Measurements from ENCODE around the gene ATP1A3.

The ATP1A3 gene

DNA sequence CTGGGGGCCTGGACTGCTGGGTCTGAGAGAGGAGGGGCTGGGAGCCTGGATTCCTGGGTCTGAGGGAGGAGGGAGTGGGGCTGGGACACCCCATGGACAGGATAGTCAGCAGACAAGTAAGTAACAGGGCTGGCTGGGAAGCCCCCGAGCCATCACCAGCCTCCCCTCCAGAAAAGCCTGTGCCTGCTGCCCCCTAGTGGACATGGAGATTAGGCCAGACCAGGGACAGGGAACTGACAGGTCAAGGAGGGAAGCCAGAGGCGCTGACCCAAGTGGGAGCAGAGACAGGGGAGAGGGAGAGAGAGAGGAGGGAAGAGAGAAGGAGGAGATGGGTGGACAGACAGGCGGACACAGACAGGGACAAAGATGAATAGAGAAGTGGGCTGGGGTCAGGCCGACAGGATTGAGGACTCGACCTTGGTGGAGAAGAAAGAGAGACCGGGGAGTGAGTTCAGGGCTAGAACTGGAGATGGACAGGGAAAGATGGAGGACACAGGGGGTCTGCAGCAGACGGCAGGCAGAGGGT lies 59.1 kb downstream of the ATP1A3 start:
- no peak for DNase-seq (ENCODE audit: extremely low read depth, low read depth)
- TF ChIP-seq, protein P1, sequence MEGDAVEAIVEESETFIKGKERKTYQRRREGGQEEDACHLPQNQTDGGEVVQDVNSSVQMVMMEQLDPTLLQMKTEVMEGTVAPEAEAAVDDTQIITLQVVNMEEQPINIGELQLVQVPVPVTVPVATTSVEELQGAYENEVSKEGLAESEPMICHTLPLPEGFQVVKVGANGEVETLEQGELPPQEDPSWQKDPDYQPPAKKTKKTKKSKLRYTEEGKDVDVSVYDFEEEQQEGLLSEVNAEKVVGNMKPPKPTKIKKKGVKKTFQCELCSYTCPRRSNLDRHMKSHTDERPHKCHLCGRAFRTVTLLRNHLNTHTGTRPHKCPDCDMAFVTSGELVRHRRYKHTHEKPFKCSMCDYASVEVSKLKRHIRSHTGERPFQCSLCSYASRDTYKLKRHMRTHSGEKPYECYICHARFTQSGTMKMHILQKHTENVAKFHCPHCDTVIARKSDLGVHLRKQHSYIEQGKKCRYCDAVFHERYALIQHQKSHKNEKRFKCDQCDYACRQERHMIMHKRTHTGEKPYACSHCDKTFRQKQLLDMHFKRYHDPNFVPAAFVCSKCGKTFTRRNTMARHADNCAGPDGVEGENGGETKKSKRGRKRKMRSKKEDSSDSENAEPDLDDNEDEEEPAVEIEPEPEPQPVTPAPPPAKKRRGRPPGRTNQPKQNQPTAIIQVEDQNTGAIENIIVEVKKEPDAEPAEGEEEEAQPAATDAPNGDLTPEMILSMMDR (IDR thresholded peaks at IDR 0.05; ENCODE audit: low read depth, low read length) = peak; percentile 91

DNA sequence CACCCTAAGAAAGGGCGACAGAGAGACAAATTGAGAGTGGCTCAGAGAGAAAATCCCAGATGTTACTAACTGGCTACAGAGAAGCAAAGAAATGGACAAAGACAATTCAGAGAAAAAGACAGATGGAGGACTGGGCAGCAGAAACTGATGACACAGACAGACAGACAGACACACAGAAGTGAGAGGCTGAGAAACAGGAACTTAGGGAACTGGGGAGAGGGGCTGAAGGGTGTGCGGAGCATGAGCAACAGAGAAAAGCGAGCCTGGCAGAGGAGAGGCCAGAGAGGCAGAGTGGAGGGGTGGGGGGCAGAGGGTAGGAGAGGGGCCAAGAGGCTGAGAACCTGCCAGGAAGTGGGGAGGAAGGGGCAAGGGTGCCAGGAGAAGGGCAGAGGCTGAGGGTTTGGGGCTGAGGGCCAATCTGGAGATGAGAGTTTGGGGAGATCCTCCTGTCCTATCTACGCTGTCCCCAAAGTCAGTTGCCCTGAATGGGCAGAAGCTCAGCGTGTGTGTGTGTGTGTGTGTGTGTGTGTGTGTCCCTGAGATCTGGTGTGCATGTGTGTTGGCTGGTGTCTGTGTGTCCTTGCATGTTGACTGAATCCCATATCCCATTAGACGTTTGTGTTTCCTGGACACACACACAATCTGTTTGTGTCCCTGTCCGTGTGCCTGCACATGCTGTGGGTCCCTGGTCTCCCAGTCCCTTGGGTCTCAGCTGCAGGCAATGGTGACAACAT lies 60.2 kb downstream of the ATP1A3 start:
- no peak for DNase-seq (ENCODE audit: extremely low read depth, low read depth)
- TF ChIP-seq, protein P1 (IDR thresholded peaks at IDR 0.05; ENCODE audit: low read depth, low read length) = no peak

DNA sequence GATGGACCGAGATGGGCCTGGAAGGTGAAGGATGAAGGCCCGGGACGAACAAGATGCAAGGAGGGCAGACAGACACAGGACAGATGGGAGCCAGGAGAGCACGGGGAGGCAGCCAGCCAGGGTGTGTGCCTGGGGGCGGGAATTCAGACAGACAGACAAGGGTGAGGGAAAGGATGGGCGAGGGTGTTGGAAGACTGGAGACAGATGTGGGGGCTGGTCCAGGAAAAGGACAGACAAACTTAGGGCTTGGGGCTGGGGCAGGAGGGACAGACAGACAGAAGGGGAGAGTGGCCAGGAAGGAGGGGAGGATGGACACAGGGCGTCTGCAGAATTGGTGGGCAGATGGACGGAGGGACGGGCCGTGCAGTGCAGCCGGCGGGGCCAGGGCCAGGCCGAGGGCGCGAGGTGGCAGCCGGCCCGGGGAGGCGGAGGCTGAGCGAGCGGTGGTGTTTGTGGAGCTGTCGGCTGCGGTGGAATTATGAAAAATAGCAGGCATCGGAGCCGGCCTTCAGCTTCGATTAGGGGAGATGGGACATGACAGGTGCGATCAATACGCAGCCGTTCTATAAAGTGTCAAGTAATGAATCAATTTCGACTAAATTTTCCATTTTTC lies 61.2 kb downstream of the ATP1A3 start:
- TF ChIP-seq, protein P1 (IDR thresholded peaks at IDR 0.05; ENCODE audit: low read depth, low read length) = no peak
- no peak for DNase-seq (ENCODE audit: extremely low read depth, low read depth)

DNA sequence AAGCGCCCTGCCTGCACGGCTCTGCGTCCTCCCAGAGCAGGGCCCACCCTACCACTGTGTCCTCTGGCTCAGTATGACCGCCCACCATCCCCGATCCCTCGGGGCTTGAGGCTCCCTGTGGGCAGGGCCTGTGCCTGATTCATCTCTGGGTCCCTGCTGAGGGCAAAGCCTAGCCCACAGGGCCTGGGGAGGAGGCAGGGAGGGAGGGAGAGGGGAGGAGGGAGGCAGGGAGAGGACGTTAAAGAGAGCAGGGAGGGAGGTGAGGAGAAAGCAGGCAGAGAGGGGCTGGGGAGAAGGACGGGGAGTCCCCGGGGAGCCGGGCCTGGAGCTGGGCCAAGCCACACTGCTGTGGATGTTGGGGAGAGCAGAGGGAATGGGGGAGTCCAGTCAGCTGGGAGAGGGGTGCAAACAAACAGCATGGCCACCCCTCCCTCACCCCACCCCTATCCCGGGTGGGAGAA lies 61.7 kb downstream of the ATP1A3 start:
- DNase-seq (ENCODE audit: extremely low read depth, low read depth) = no peak
- TF ChIP-seq, protein P1 (IDR thresholded peaks at IDR 0.05; ENCODE audit: low read depth, low read length) = no peak

DNA sequence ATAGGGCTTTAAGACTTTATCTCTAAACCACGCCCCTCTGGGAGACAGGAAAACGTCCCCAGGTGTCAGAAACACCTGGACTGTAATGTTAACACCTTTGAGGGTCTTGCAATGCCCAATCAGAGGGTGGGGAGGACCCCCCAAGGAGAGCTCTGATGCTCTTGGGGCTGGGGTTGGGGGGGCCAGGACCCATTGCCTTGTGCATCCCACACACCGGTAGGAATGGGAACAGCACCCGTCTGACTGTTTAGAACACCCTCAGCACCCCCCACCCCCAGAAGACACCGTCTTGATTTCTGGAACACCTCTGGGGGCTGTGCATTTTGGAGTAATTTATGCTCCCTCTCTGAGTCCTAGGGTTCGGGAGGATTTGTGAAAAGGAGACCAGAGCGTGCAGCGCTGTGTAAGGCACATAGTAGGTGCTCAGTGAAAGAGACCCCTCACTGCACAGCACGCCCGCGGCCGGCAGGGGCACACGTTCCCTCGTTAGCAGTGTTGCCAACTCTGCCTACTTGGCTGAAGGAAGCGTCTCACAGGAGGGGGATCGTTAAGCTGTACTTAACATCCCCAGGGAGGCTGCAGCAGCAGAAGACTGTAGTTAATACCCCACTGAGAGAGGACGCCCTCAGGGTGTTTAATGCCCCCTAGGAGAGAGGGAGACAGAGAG lies 63.0 kb downstream of the ATP1A3 start:
- no peak for DNase-seq (ENCODE audit: extremely low read depth, low read depth)
- TF ChIP-seq, protein P1 (IDR thresholded peaks at IDR 0.05; ENCODE audit: low read depth, low read length) = peak; percentile 35

DNA sequence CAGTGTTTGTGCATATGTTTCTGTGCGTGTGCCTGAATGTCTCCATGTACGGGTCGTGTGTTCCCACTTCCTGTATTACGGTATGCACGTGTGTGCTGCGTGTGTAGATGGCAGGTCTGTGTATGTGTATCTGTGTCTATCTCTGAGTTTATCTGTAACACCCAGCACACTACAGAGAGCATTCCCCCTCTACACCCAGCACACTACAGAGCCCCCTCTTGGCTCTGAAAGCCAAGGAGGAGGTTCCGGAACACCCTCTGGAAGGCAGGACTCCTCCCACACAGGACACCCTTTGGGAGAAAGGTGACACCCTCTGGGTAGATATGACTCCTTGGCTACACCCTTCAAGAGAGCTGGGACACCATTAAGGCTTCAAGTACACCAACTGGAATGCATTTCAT lies 63.7 kb downstream of the ATP1A3 start:
- no peak for DNase-seq (ENCODE audit: extremely low read depth, low read depth)
- TF ChIP-seq, protein P1 (IDR thresholded peaks at IDR 0.05; ENCODE audit: low read depth, low read length) = no peak

Data from AG09319 (cell line).